Tibial nerve (tissue), 4 donors: ENCODE data around the gene CEP170B. TPM values are rescaled to one million over a fixed set of nuclear protein-coding genes. Genes with fewer than 3 reads are reported as not detected.

Experiments used
- DNase-seq, 2 donors: peaks; one replicate each; pipeline ENCODE4 v3.0.0-alpha.2; 2019; ENCODE audit warnings: low spot score in 2 of 2
- H3K27ac ChIP-seq, 4 donors: fragments of 200-600 bp; sonication (generic) in 3 of 4; one replicate each; pipeline ENCODE4 v1.5.1; 2017 to 2019; ENCODE audit warnings: mild to moderate bottlenecking in 1 of 4
- H3K27me3 ChIP-seq, 2 donors: fragments of 200-600 bp; sonication (generic) in 1 of 2; one replicate each; pipeline versions ENCODE4 v1.5.1 to v1.6.0; 2017 to 2019
- H3K36me3 ChIP-seq, 3 donors: fragments of 200-600 bp; sonication (generic); one replicate each; pipeline ENCODE4 v1.5.1; 2018 to 2019
- H3K4me1 ChIP-seq, 4 donors: fragments of 200-600 bp; sonication (generic) in 3 of 4; one replicate each; pipeline ENCODE4 v1.5.1; 2017 to 2019
- H3K4me3 ChIP-seq, 4 donors: fragments of 200-600 bp; sonication (generic) in 3 of 4; one replicate each; pipeline ENCODE4 v1.5.1; 2017 to 2019; ENCODE audit warnings: mild to moderate bottlenecking in 1 of 4, moderate library complexity in 1 of 4
- H3K9me3 ChIP-seq, 4 donors: fragments of 200-600 bp; sonication (generic) in 3 of 4; one replicate each; pipeline ENCODE4 v1.5.1; 2017 to 2019
- CTCF ChIP-seq, 5 experiments: fragments of 200-600 bp in 3 of 5; fragments of 450-650 bp in 2 of 5; sonication (generic) in 3 of 5; IDR thresholded peaks; one replicate each; pipeline ENCODE4 v1.5.1; 2016 to 2019; ENCODE audit warnings: antibody characterized with exemption in 5 of 5, mild to moderate bottlenecking in 3 of 5, moderate library complexity in 2 of 5
- EP300 ChIP-seq, 2 donors: sonication (generic); formaldehyde crosslinking; IDR thresholded peaks; one replicate each; pipeline ENCODE4 v1.6.1; 2017; ENCODE audit warnings: antibody characterized with exemption in 2 of 2, mild to moderate bottlenecking in 1 of 2
- POLR2A ChIP-seq, 2 donors: fragments of 450-650 bp; IDR thresholded peaks; one replicate each; pipeline ENCODE4 v1.6.1; 2017; ENCODE audit warnings: antibody characterized with exemption in 2 of 2, mild to moderate bottlenecking in 2 of 2, moderate library complexity in 2 of 2
- WGBS, 2 donors: methylation state at CpG; one replicate each; pipeline ENCODE4 v1.1.5; 2018; 5-methylcytosine and 5-hydroxymethylcytosine counted together
- total RNA-seq, 4 donors: library from RNA; depleted of rRNA; stranded (reverse); fragments of >200 nt; gene quantifications; one replicate each; pipeline ENCODE4 v1.1.0, GENCODE V29; 2016

CEP170B gene
- total RNA-seq, 4 donors from 2014 or later = 10.1 to 36.3 (median 13.0) TPM

DNA sequence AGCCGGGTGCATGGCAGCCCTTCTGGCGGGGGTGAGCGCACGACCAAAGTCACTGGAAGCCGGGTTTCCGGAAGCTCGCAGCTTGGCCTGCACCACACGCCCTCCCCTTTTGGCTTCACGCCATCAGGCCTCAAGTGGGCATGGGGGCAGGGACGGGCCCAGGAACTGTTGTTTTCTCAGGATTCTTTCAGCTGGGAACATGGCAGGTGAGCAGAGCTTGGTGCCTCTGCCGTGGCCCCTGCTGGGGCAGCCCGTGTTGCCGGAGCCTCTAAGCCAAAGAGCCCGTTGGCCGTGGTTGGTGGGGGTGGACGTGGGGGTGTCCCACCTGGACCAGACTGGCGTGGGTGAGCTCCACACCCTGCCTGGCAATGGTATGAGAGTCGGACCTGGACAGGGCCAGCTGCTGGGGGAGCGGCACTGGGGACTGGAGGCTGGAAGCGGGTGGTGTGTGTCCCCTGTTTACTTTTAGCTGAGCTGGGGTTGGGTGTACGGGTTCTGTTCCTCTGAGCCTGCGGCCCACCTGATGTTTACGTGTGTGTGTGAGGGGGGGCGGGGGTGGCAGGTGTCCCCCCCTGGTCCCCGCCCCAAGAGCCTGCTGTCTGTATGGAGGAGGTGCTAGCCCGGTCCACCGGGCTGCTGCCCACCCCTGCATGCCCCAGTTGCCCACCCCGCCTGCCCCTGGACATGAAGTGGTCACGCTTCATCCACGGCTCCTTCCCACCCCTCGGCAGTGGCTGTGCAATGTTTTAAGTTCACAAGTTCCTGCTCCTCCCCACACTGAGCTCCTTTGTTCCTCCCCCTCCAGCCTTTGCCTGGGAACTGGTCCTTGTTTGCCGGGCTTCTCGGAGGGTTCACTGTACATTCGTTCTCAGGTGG lies 31.0 kb downstream of the CEP170B start:
- no peak for TF ChIP-seq CTCF (IDR thresholded peaks at IDR 0.05)
- no peak for TF ChIP-seq POLR2A (IDR thresholded peaks at IDR 0.05)
- TF ChIP-seq EP300 (IDR thresholded peaks at IDR 0.05) = no peak
- WGBS, 2 donors = 56 to 71% methylated on average over 26 to 34 of the region's 34 CpGs
- Histone ChIP-seq H3K36me3 (peaks cover 0 to 12% (median 0%) of the 10 kb centered on the region in 3 donors), H3K4me1 (peaks cover 0 to 25% (median 0%) of the 10 kb centered on the region in 4 donors), H3K4me3 (no peak overlapping the region), H3K9me3 (no peaks in the 10 kb centered on the region), H3K27me3 (no peaks in the 10 kb centered on the region), H3K27ac (no peak overlapping the region)
- DNase-seq = no peak

DNA sequence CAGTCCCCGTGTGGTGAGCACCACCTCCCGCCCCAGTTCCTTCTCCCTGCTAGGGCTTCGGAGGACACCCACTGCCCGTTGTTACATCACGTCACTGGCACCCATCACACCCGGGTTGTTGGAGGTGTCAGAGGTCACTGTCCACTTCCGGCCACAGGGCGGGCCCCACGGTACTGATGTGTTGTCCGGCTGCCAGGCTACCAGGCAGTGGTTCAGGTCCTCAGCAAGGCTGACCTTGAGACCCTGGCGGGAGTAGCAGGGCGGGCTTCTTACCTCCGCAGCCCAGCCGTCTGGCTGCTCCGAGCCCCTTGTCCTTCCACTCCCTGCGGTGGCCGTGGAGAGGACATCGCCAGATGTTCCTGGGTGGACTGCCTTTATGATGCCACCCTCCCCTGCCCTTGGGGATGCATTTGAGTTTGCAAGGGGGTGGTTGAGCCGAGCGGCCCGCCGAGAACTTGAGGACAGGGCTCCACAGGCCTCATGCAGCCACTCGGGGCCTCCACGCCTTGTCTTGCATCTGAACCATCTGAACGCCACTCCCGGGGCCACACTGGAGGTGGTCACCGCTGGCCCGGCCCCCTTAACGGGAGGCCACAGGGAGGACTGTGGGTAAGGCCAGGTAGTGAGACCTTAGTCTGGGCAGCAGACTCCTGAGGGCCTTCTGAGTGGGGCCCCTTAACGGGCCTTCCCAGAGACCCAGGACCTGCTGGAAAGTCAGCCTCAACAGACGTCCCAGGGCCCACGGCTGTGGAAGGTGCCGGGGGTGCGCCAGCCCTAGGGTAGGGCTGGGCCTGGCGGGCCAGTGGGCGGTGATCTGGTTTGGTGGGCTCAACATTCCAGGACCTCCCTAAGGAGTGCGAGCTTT lies 32.5 kb downstream of the CEP170B start:
- Histone ChIP-seq H3K27ac (no peak overlapping the region), H3K36me3 (peaks cover 0 to 12% (median 0%) of the 10 kb centered on the region in 3 donors), H3K4me1 (peaks cover 0 to 23% (median 0%) of the 10 kb centered on the region in 4 donors), H3K27me3 (no peaks in the 10 kb centered on the region), H3K4me3 (no peak overlapping the region), H3K9me3 (no peaks in the 10 kb centered on the region)
- no peak for DNase-seq
- no peak for TF ChIP-seq CTCF (IDR thresholded peaks at IDR 0.05)
- TF ChIP-seq POLR2A (IDR thresholded peaks at IDR 0.05) = no peak
- WGBS, 2 donors = 85 to 86% methylated on average over 20 to 37 of the region's 37 CpGs

GRCh38 chr14:104898195-104898558 lies 33.1 kb downstream of the CEP170B start:
- no peak for DNase-seq
- Histone ChIP-seq H3K9me3 (no peaks in the 10 kb centered on the region), H3K4me3 (no peak overlapping the region), H3K4me1 (peaks cover 0 to 21% (median 0%) of the 10 kb centered on the region in 4 donors), H3K36me3 (peaks cover 0 to 12% (median 0%) of the 10 kb centered on the region in 3 donors), H3K27me3 (no peaks in the 10 kb centered on the region), H3K27ac (no peak overlapping the region)
- 87 to 91% methylated on average over 7 of the region's 7 CpGs for WGBS, 2 donors
- TF ChIP-seq EP300 (IDR thresholded peaks at IDR 0.05) (no peak), POLR2A (IDR thresholded peaks at IDR 0.05) (no peak), CTCF (IDR thresholded peaks at IDR 0.05) (no peak)

DNA sequence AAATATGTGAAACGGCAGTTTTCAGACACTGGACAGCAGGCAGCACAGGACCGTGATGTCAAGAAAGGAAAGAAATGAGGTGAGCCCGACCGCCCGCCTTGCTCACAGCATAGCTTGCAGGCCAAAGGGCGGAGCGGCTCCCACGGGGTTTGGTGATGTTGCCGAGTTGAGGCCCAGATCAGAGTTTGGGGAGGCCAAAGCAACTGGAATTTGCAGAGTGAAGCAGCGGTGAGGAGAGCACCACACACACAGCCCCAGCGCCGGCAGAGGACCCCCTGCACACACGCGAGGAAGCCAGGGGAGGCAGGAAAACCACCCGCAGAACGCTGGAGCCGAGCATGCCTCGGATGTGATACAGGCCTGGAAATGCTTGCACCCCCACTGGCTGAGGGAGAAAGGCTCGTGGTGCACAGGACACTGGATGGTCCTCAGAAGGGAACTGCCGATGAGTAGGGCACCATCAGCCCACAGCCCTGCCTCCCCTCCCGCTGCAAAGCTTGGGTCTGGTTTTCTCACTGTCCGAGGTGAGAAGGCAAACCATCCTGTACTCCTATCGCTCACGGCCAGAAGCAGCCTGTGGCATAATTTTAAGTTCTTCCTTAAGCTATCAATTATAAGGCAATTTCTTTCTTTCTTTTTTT lies 33.9 kb downstream of the CEP170B start:
- DNase-seq = no peak
- H3K4me3 ChIP-seq = no peak overlapping the region
- WGBS, 2 donors = 57 to 66% methylated on average over 24 of the region's 24 CpGs
- peaks cover 0 to 21% (median 0%) of the 10 kb centered on the region in 4 donors for H3K4me1 ChIP-seq
- H3K27me3 ChIP-seq = no peaks in the 10 kb centered on the region
- H3K27ac ChIP-seq = no peak overlapping the region
- peaks cover 0 to 9% (median 0%) of the 10 kb centered on the region in 3 donors for H3K36me3 ChIP-seq
- TF ChIP-seq POLR2A (IDR thresholded peaks at IDR 0.05) = no peak
- no peak for TF ChIP-seq EP300 (IDR thresholded peaks at IDR 0.05)
- no peak for TF ChIP-seq CTCF (IDR thresholded peaks at IDR 0.05)
- H3K9me3 ChIP-seq = no peaks in the 10 kb centered on the region
